Prostate gland (tissue), 2 donors: ENCODE data around the gene USP21.

Experiments
- CTCF ChIP-seq, 4 experiments: fragments of 200-600 bp in 2 of 4; fragments of 450-650 bp in 2 of 4; sonication (generic) in 2 of 4; IDR thresholded peaks; 1 replicate in 3 of 4; 2 replicates in 1 of 4; pipeline ENCODE4 v1.5.1; 2016 to 2019; ENCODE audit warnings: antibody characterized with exemption in 4 of 4, mild to moderate bottlenecking in 2 of 4, moderate library complexity in 2 of 4
- POLR2A ChIP-seq: fragments of 450-650 bp; IDR thresholded peaks from one replicate; pipeline ENCODE4 v1.6.1; 2016; ENCODE audit warnings: antibody characterized with exemption, mild to moderate bottlenecking
- POLR2AphosphoS5 ChIP-seq: sonication (generic); formaldehyde crosslinking; IDR thresholded peaks from one replicate; pipeline ENCODE4 v1.6.1; 2017; ENCODE audit warnings: antibody characterized with exemption

- no peak for TF ChIP-seq POLR2AphosphoS5
- no peak for TF ChIP-seq CTCF (IDR thresholded peaks at IDR 0.05)
- TF ChIP-seq POLR2A: peak; percentile 18
Observed at GRCh38 chr1:161198897-161199431, 39.7 kb downstream of the USP21 start, which contains the start of gene ADAMTS4.
